ENCODE data around the gene PHF21A.

- TF ChIP-seq, protein P1, sequence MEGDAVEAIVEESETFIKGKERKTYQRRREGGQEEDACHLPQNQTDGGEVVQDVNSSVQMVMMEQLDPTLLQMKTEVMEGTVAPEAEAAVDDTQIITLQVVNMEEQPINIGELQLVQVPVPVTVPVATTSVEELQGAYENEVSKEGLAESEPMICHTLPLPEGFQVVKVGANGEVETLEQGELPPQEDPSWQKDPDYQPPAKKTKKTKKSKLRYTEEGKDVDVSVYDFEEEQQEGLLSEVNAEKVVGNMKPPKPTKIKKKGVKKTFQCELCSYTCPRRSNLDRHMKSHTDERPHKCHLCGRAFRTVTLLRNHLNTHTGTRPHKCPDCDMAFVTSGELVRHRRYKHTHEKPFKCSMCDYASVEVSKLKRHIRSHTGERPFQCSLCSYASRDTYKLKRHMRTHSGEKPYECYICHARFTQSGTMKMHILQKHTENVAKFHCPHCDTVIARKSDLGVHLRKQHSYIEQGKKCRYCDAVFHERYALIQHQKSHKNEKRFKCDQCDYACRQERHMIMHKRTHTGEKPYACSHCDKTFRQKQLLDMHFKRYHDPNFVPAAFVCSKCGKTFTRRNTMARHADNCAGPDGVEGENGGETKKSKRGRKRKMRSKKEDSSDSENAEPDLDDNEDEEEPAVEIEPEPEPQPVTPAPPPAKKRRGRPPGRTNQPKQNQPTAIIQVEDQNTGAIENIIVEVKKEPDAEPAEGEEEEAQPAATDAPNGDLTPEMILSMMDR (IDR thresholded peaks at IDR 0.05) = no peak
- TF ChIP-seq POLR2A (IDR thresholded peaks at IDR 0.05) (no peak), POLR2AphosphoS5 (IDR thresholded peaks at IDR 0.05; ENCODE audit: insufficient read depth in 1 of 2, low read depth in 1 of 2) (no peak)
Measured at GRCh38 chr11:46010100-46010499, 111.2 kb downstream of the PHF21A start.
